Measurements from ENCODE around the gene F11R.

DNA sequence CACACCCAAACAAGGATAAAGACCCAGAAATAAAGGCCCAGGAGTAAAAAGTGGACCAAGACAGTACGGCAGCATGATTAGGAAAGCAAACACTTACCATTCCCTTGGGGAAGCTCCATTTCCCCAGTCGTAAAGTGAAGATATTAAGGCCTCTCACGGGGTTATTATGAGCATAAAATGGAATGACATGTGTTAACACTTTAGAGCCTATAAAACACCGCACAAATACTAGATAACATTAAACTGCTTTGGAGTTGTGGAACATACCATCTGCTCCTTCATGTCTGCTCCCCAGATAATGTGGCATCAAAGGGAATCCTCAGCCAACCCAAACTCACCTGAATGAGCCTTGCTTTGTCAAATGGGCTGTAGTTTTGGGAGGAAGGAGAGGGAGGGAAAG lies 57.4 kb downstream of the F11R start:
- TF ChIP-seq POLR2AphosphoS5 (IDR thresholded peaks at IDR 0.05; ENCODE audit: low read depth, low read length) (no peak), SIN3A (IDR thresholded peaks at IDR 0.05; ENCODE audit: borderline replicate concordance, insufficient read depth, low read length) (no peak), TAF1 (IDR thresholded peaks at IDR 0.05; ENCODE audit: borderline replicate concordance, insufficient read depth, low read length) (no peak)

Data from PFSK-1 (cell line).